ENCODE data around the gene QPCT.

Gene QPCT

DNA sequence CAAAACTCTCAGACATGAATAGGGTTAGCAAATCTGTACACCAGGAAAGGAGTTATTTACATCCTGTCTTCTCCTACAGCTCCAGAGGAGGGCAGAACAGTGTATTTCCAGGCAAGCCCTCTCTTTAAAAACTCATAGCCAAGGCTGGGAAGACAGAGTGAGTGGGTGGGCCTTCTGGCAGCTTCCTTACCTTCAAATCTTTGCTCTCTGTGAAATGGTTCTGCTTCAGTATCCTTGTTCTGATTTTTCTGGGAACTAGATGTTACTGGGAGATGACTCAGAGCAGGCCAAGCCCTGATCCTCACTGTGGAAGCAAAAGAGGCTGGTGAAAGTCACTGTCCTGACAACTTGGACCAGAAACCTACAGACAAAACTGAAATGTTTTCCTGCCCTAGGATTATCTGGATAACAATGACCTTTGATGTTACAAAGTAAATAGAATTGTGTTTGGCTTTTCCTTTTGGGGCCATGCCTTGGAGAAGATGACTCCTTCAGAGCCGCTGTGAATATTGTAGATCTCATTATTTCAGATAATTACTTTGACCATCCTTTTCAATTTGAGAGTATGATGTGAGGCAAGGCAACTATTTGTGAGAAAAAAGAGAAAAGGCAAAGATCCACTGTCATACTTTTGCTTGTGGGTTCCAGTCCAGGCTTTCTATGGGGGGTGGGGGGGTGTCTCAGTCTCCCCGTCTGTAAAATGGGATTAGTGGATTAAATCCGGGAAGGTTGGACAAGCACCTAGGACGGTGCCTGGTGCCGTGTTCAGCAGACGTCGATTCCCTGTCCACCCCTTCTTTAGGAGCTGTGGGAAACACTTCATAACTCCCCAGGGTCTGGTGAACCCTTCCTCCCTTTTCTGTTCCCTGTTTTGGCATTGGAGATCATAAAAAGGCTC lies 644 bp upstream of the QPCT start:
- peaks cover 16% of the 10 kb centered on the region; the same call in 1 of the 2 replicates for H3K4me1 ChIP-seq (ENCODE audit: insufficient read depth, low read length)
- H3K4me3 ChIP-seq (ENCODE audit: low read length), result peak overlapping the region; percentile 71; the same call in 1 of the 2 replicates
- H3K9ac ChIP-seq (ENCODE audit: low read depth, low read length), result no peak overlapping the region
- no peaks in the 10 kb centered on the region for H3K9me3 ChIP-seq (ENCODE audit: insufficient read depth, low read depth, low read length)
- H3K27ac ChIP-seq (ENCODE audit: low read length), result no peak overlapping the region
- no peaks in the 10 kb centered on the region for H3K36me3 ChIP-seq (ENCODE audit: insufficient read depth, low read depth, low read length)
- peaks cover 24% of the 10 kb centered on the region; the same call in 1 of the 2 replicates for H3K27me3 ChIP-seq (ENCODE audit: insufficient read depth, low read length)

DNA sequence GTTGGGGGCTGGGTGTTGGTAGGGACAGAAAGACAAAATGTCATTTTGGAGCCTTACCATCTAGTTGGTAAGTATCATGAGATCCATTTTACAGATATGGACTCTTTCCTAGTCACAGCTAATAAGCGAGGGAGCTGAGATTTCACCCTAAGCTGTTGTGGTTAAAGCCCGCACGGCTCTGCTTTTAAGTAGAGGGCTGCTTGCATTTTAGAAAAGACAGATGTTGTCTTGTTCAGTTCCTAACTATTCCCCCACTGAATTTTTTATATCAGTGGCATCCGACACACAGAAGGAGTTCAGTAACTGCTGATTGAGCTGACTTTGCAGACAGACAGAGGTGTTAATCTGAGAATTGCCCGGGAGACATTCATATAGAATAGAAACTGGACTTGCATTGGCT lies 3.7 kb downstream of the QPCT start:
- H3K9me3 ChIP-seq (ENCODE audit: insufficient read depth, low read depth, low read length), result no peaks in the 10 kb centered on the region
- H3K9ac ChIP-seq (ENCODE audit: low read depth, low read length), result no peak overlapping the region
- H3K27me3 ChIP-seq (ENCODE audit: insufficient read depth, low read length), result peaks cover 24% of the 10 kb centered on the region; the same call in 1 of the 2 replicates
- H3K4me3 ChIP-seq (ENCODE audit: low read length), result no peak overlapping the region
- H3K27ac ChIP-seq (ENCODE audit: low read length), result no peak overlapping the region
- H3K36me3 ChIP-seq (ENCODE audit: insufficient read depth, low read depth, low read length), result no peaks in the 10 kb centered on the region
- peaks cover 33% of the 10 kb centered on the region for H3K4me1 ChIP-seq (ENCODE audit: insufficient read depth, low read length)

DNA sequence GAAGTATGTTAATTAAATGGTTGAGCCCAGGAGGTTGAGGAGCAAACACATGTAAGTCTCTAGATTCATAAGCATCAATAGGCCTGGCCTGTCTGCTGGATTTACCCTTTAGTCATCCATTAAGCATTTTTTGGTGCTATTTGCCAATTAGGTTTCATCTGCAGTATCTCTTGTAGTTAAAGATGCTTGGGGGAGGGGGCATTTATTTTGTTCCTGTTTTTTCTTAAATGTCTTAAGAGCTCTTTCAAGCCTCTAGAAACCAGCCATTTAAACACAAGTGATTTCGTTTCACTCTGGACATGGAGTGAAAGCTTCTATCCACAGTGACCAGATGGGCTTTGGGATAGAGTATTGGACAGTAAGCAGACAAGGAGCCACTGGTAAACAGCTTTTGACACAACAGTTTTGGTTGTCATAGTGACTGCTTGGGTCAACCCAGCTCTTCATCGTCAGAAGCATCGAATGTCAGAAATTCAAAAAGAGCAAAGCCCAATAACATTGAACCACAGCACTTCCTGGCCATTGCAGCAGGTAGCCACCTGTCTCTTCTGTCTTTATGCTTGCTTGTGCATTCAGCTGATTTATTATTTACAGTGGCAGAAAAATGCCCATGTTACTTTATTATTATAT lies 4.9 kb downstream of the QPCT start:
- H3K27ac ChIP-seq (ENCODE audit: low read length), result no peak overlapping the region
- peaks cover 17% of the 10 kb centered on the region; the same call in 1 of the 2 replicates for H3K27me3 ChIP-seq (ENCODE audit: insufficient read depth, low read length)
- no peaks in the 10 kb centered on the region for H3K36me3 ChIP-seq (ENCODE audit: insufficient read depth, low read depth, low read length)
- H3K4me3 ChIP-seq (ENCODE audit: low read length), result no peak overlapping the region
- peaks cover 27% of the 10 kb centered on the region for H3K4me1 ChIP-seq (ENCODE audit: insufficient read depth, low read length)
- H3K9ac ChIP-seq (ENCODE audit: low read depth, low read length), result no peak overlapping the region
- H3K9me3 ChIP-seq (ENCODE audit: insufficient read depth, low read depth, low read length), result no peaks in the 10 kb centered on the region

DNA sequence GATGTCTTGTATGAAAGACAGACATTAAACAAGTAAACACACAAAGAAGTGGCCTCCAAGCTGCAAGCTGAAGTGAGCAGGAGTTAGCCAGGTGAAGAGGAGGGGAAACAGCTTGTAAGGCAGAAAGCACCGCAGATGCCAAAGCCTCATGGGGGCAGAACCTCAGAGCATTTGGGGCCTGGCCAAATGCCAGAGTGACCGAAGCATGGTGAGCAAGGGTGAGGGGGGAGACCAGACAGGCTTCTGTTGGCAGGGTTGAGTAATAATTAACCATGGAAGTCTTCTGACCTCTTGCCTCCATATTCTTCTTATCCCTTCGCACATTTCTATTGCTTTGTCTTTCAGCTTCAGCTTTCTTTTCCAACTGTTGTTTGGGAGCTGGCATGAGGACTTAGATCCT lies 5.6 kb downstream of the QPCT start:
- no peak overlapping the region for H3K9ac ChIP-seq (ENCODE audit: low read depth, low read length)
- peaks cover 27% of the 10 kb centered on the region for H3K4me1 ChIP-seq (ENCODE audit: insufficient read depth, low read length)
- H3K36me3 ChIP-seq (ENCODE audit: insufficient read depth, low read depth, low read length), result no peaks in the 10 kb centered on the region
- H3K4me3 ChIP-seq (ENCODE audit: low read length), result no peak overlapping the region
- no peaks in the 10 kb centered on the region for H3K9me3 ChIP-seq (ENCODE audit: insufficient read depth, low read depth, low read length)
- peaks cover 10% of the 10 kb centered on the region; the same call in 1 of the 2 replicates for H3K27me3 ChIP-seq (ENCODE audit: insufficient read depth, low read length)
- H3K27ac ChIP-seq (ENCODE audit: low read length), result no peak overlapping the region

DNA sequence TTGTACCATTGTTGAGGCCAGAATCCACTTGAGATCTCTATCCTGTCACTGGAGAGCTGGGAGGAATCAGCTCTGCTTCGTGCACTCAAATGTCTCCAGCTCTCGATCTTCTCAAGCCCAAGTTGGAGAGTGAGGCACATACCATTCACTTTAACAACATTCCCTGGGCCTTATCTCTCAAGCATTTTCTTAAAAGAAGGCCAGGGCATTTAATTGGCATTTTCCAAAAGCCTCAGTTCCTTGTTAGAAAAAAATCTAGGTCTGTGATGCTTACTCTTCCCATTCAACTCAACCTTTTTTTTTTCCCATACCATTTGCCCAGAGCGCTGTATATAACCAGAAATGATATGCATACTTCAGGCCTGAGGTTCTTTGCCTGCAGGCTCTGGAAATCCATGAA lies 10.1 kb downstream of the QPCT start:
- H3K27ac ChIP-seq (ENCODE audit: low read length), result no peak overlapping the region
- no peak overlapping the region for H3K4me3 ChIP-seq (ENCODE audit: low read length)
- H3K36me3 ChIP-seq (ENCODE audit: insufficient read depth, low read depth, low read length), result no peaks in the 10 kb centered on the region
- H3K27me3 ChIP-seq (ENCODE audit: insufficient read depth, low read length), result no peaks in the 10 kb centered on the region
- no peaks in the 10 kb centered on the region for H3K9me3 ChIP-seq (ENCODE audit: insufficient read depth, low read depth, low read length)
- H3K4me1 ChIP-seq (ENCODE audit: insufficient read depth, low read length), result peaks cover 9% of the 10 kb centered on the region
- H3K9ac ChIP-seq (ENCODE audit: low read depth, low read length), result no peak overlapping the region

DNA sequence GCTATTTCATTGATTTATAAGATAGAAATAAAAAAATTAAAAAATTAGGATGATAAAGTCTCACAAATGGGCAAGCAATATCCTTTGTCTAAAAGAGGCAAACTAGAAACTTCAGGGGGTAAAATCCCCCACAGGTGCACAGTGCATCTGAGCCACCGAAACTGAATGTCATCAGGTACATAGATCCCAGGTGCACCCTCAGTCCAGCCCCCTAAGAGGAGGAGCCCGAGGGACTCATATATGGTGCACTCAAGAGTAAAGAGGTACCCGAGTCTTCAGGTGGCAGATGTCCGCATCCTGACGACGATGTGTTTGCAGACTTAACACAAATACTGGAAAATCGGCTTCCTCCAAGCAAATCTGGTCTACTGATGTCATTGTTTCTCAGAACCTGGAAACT lies 11.3 kb downstream of the QPCT start:
- H3K4me3 ChIP-seq (ENCODE audit: low read length), result no peak overlapping the region
- H3K9ac ChIP-seq (ENCODE audit: low read depth, low read length), result no peak overlapping the region
- H3K4me1 ChIP-seq (ENCODE audit: insufficient read depth, low read length), result no peaks in the 10 kb centered on the region
- no peaks in the 10 kb centered on the region for H3K36me3 ChIP-seq (ENCODE audit: insufficient read depth, low read depth, low read length)
- H3K27me3 ChIP-seq (ENCODE audit: insufficient read depth, low read length), result no peaks in the 10 kb centered on the region
- no peaks in the 10 kb centered on the region for H3K9me3 ChIP-seq (ENCODE audit: insufficient read depth, low read depth, low read length)
- no peak overlapping the region for H3K27ac ChIP-seq (ENCODE audit: low read length)

DNA sequence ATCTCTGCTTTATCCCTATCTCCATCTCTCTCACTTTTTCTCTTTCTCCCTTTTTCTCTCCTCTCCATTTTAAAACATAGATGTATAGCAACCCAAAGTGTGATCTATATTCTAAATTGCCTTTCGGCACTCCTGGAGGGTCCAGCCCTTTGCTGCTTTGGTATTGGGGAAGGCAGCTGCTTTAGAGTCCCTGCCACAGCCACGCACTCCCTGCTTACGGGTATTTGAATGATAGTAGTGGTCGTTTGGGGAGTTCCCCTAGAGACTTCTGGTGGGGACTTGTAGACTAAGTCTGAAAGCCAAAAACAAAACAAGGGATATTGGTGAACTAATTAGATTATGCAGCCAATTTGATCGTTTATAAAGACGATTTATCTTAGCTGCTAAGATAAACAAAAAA lies 11.9 kb downstream of the QPCT start:
- Histone ChIP-seq H3K4me3 (ENCODE audit: low read length) (no peak overlapping the region), H3K27me3 (ENCODE audit: insufficient read depth, low read length) (no peaks in the 10 kb centered on the region), H3K9ac (ENCODE audit: low read depth, low read length) (no peak overlapping the region), H3K27ac (ENCODE audit: low read length) (no peak overlapping the region), H3K4me1 (ENCODE audit: insufficient read depth, low read length) (no peaks in the 10 kb centered on the region), H3K9me3 (ENCODE audit: insufficient read depth, low read depth, low read length) (no peaks in the 10 kb centered on the region), H3K36me3 (ENCODE audit: insufficient read depth, low read depth, low read length) (no peaks in the 10 kb centered on the region)

DNA sequence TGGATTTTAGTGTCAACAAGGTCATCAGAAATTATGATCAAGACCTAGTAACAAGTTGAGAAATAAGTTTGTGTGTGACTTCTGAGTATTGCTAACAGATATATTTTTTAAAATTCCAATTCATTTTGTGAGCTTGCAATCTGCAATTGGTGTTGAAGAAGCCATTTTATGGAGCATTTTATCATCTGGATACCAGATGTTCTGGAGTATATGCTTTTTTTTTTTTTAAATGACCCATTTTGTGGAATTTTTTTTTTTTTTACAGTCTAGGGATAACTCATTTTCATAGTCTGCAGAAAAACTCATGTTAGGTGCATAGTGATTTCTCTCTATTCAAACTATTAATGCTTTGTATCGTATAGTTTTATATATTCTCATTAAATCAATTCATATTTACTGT lies 12.6 kb downstream of the QPCT start:
- no peaks in the 10 kb centered on the region for H3K36me3 ChIP-seq (ENCODE audit: insufficient read depth, low read depth, low read length)
- H3K4me3 ChIP-seq (ENCODE audit: low read length), result no peak overlapping the region
- H3K9me3 ChIP-seq (ENCODE audit: insufficient read depth, low read depth, low read length), result no peaks in the 10 kb centered on the region
- H3K9ac ChIP-seq (ENCODE audit: low read depth, low read length), result no peak overlapping the region
- H3K27me3 ChIP-seq (ENCODE audit: insufficient read depth, low read length), result no peaks in the 10 kb centered on the region
- no peaks in the 10 kb centered on the region for H3K4me1 ChIP-seq (ENCODE audit: insufficient read depth, low read length)
- no peak overlapping the region for H3K27ac ChIP-seq (ENCODE audit: low read length)

DNA sequence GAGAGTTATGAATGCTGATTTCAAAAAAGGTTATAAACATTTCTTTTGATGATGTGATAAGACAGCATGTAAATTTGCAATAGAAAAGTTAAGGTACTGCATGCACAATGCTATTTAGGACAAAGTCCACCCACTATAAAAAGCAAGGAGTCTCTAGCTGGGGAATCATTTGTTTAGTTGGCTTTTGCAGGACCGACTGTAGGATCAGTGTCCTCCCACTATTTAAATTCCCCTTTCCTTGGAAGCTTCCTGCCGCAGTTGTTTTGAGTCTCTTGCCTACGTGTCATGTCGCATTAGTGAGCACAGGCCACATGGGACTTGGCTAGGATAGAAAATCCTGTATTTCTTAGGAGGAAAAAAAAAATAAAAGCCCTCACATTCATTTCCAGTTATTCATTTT lies 13.1 kb downstream of the QPCT start:
- no peak overlapping the region for H3K9ac ChIP-seq (ENCODE audit: low read depth, low read length)

DNA sequence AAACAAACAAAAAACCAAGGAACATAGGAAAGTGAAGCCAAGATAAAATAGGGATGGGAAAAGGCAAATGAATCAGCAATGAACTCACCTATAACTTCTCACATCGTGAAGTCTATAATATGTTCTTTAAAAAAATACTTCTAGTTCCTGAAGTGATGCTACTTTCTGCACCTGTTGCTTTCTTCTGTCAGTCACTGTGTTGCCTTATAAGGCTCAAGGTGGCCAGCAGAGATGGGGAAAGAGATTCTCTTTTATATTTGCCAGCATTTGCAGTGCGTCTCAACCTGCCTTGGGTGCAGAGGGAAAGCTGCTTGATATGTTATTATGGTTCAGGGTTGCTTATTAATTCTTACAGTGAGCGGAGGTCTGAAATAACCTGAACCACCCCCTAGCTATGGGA lies 14.0 kb downstream of the QPCT start:
- Histone ChIP-seq H3K4me1 (ENCODE audit: insufficient read depth, low read length) (no peaks in the 10 kb centered on the region), H3K9ac (ENCODE audit: low read depth, low read length) (no peak overlapping the region), H3K36me3 (ENCODE audit: insufficient read depth, low read depth, low read length) (no peaks in the 10 kb centered on the region), H3K27me3 (ENCODE audit: insufficient read depth, low read length) (no peaks in the 10 kb centered on the region), H3K27ac (ENCODE audit: low read length) (no peak overlapping the region), H3K9me3 (ENCODE audit: insufficient read depth, low read depth, low read length) (no peaks in the 10 kb centered on the region), H3K4me3 (ENCODE audit: low read length) (no peak overlapping the region)

More for the DNA sequence above, 13.1 kb downstream of the QPCT start:
- Histone ChIP-seq H3K9me3 (ENCODE audit: insufficient read depth, low read depth, low read length) (no peaks in the 10 kb centered on the region), H3K36me3 (ENCODE audit: insufficient read depth, low read depth, low read length) (no peaks in the 10 kb centered on the region), H3K27me3 (ENCODE audit: insufficient read depth, low read length) (no peaks in the 10 kb centered on the region), H3K4me3 (ENCODE audit: low read length) (no peak overlapping the region), H3K27ac (ENCODE audit: low read length) (no peak overlapping the region), H3K4me1 (ENCODE audit: insufficient read depth, low read length) (no peaks in the 10 kb centered on the region)

DNA sequence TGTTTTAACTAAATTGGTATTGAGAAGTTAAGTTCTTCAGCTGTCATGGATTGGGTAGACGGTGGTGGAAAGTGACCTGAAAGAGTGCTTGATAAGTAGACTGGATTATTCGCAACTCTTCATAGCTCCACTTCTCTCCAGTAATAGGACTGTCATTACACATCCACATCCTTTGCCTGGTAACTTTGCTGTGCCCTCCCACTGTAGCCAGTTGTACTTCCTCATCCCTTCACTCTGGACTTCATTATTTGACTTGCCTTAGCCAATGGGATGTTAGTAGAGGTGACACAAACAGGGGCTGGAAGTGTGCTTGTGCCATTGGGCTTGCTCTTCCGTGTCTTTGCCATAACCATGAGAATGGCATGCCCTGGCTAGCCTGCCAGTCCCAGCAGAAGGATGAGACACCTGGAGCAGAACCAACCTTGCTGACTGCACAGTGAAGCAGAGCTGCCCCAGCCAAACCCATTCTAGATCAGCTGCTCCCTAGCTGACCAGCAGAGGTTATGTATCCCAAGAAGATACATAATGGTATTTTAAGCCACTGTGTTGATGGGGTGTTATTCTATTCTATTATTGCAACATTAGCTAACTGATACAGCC lies 16.9 kb downstream of the QPCT start:
- Histone ChIP-seq H3K9ac (ENCODE audit: low read depth, low read length) (no peak overlapping the region), H3K4me1 (ENCODE audit: insufficient read depth, low read length) (no peaks in the 10 kb centered on the region), H3K36me3 (ENCODE audit: insufficient read depth, low read depth, low read length) (no peaks in the 10 kb centered on the region), H3K27ac (ENCODE audit: low read length) (no peak overlapping the region), H3K9me3 (ENCODE audit: insufficient read depth, low read depth, low read length) (no peaks in the 10 kb centered on the region), H3K4me3 (ENCODE audit: low read length) (no peak overlapping the region), H3K27me3 (ENCODE audit: insufficient read depth, low read length) (no peaks in the 10 kb centered on the region)
